ELR (cell line): ENCODE results near the gene CFAP52.
A peak's percentile ranks its signal among the peaks of the same experiment; 100 is the strongest.
"Not testable (repeated sequence)": the region's sequence is repeated elsewhere in the genome, so short reads cannot be mapped to it uniquely, and the experiment has no call there.

Experiments
- DNase-seq: peaks from one replicate; pipeline ENCODE4 v3.0.0-alpha.2; 2015; ENCODE audit warnings: low read depth

CFAP52 gene

GRCh38 chr17:9568957-9569588, 7.4 kb upstream of the CFAP52 start:
- DNase-seq, result no peak

GRCh38 chr17:9571201-9571600, 5.2 kb upstream of the CFAP52 start:
- DNase-seq, result no peak

GRCh38 chr17:9575381-9576101, 901 bp upstream of the CFAP52 start, which contains the start of gene STX8:
STX8 (minus strand) TSS chr17:9575820; CDS start chr17:9575808, 12 bp downstream.
- peak; percentile 89 for DNase-seq

- no peak for DNase-seq
Measured at GRCh38 chr17:9577373-9577709, 899 bp downstream of the CFAP52 start.

GRCh38 chr17:9587969-9588656, 11.7 kb downstream of the CFAP52 start:
- no peak for DNase-seq

- no peak for DNase-seq
Measured at GRCh38 chr17:9594065-9594464, 17.6 kb downstream of the CFAP52 start.

GRCh38 chr17:9597638-9598037, 21.2 kb downstream of the CFAP52 start:
- DNase-seq, result not testable (repeated sequence)

- DNase-seq, result no peak
Measured at GRCh38 chr17:9598661-9599060, 22.2 kb downstream of the CFAP52 start.

GRCh38 chr17:9604583-9604982, 28.1 kb downstream of the CFAP52 start:
- not testable (repeated sequence) for DNase-seq

- DNase-seq, result no peak
Measured at GRCh38 chr17:9606453-9606852, 30.0 kb downstream of the CFAP52 start.

GRCh38 chr17:9607058-9607457, 30.6 kb downstream of the CFAP52 start:
- DNase-seq, result not testable (repeated sequence)

GRCh38 chr17:9611557-9611956, 35.1 kb downstream of the CFAP52 start:
- no peak for DNase-seq

- DNase-seq, result no peak
Measured at GRCh38 chr17:9612006-9612405, 35.6 kb downstream of the CFAP52 start.

GRCh38 chr17:9615486-9615885, 39.0 kb downstream of the CFAP52 start:
- DNase-seq, result no peak

GRCh38 chr17:9622961-9623360, 46.5 kb downstream of the CFAP52 start:
- DNase-seq, result no peak

- no peak for DNase-seq
Measured at GRCh38 chr17:9628509-9628908, 52.1 kb downstream of the CFAP52 start.

- DNase-seq, result no peak
Measured at GRCh38 chr17:9632741-9633140, 56.3 kb downstream of the CFAP52 start.

- DNase-seq, result no peak
Measured at GRCh38 chr17:9635340-9635739, 58.9 kb downstream of the CFAP52 start.

- DNase-seq, result no peak
Measured at GRCh38 chr17:9636501-9636900, 60.1 kb downstream of the CFAP52 start.

- DNase-seq, result not testable (repeated sequence)
Measured at GRCh38 chr17:9640388-9640787, 63.9 kb downstream of the CFAP52 start.

- DNase-seq, result no peak
Measured at GRCh38 chr17:9643611-9644010, 67.2 kb downstream of the CFAP52 start.

GRCh38 chr17:9644910-9645751, 68.7 kb downstream of the CFAP52 start, which contains the start of gene USP43:
USP43 (plus strand) TSS chr17:9645517; CDS start chr17:9645633, 116 bp downstream.
- peak; percentile 25 for DNase-seq
